Measurements from ENCODE around the gene BRICD5. TPM values are rescaled to one million over a fixed set of nuclear protein-coding genes. Genes with fewer than 3 reads are reported as not detected.

Gene BRICD5
- total and polyA plus RNA-seq, 4 donors, result 2.1 to 13.5 (median 9.3) TPM

GRCh38 chr16:2206420-2206779 lies 4.3 kb downstream of the BRICD5 start:
- peaks cover 0 to 33% (median 4%) of the 10 kb centered on the region in 4 donors for H3K36me3 ChIP-seq (ENCODE audit: control insufficient read depth in 4 of 4, insufficient read depth in 4 of 4, low read length in 4 of 4)
- DNase-seq (no peak), ATAC-seq (ENCODE audit: insufficient read depth, low FRiP score) (no peak)
- H3K4me1 ChIP-seq (ENCODE audit: control insufficient read depth in 5 of 5, insufficient read depth in 5 of 5, low read length in 5 of 5), result peaks cover 0 to 11% (median 8%) of the 10 kb centered on the region in 5 donors
- peaks cover 0 to 4% (median 0%) of the 10 kb centered on the region in 3 donors for H3K27me3 ChIP-seq (ENCODE audit: control insufficient read depth in 3 of 3, insufficient read depth in 3 of 3, low read length in 2 of 3)
- WGBS, 2 donors, result 76 to 81% methylated on average over 18 of the region's 18 CpGs
- peak overlapping the region; percentile 93 for H3K4me3 ChIP-seq
- H3K27ac ChIP-seq (ENCODE audit: low read depth in 1 of 2, low read length in 1 of 2), result peak overlapping the region in 1 of 2 donors; percentile 99
- H3K9me3 ChIP-seq (ENCODE audit: control insufficient read depth in 4 of 4, insufficient read depth in 3 of 4, low read length in 3 of 4), result no peaks in the 10 kb centered on the region
- no peak for TF ChIP-seq CTCF (IDR thresholded peaks at IDR 0.05; ENCODE audit: control extremely low read depth, extremely low read depth)
- H3K9ac ChIP-seq (ENCODE audit: insufficient read depth in 1 of 2, low read length in 2 of 2), result peak overlapping the region in 1 of 2 donors; percentile 6

GRCh38 chr16:2205967-2206313 lies 4.7 kb downstream of the BRICD5 start:
- Histone ChIP-seq H3K4me1 (ENCODE audit: control insufficient read depth in 5 of 5, insufficient read depth in 5 of 5, low read length in 5 of 5) (peaks cover 0 to 11% (median 8%) of the 10 kb centered on the region in 5 donors), H3K9ac (ENCODE audit: insufficient read depth in 1 of 2, low read length in 2 of 2) (peak overlapping the region in 1 of 2 donors; percentile 6), H3K27me3 (ENCODE audit: control insufficient read depth in 3 of 3, insufficient read depth in 3 of 3, low read length in 2 of 3) (peaks cover 0 to 4% (median 0%) of the 10 kb centered on the region in 3 donors), H3K36me3 (ENCODE audit: control insufficient read depth in 4 of 4, insufficient read depth in 4 of 4, low read length in 4 of 4) (peaks cover 0 to 33% (median 4%) of the 10 kb centered on the region in 4 donors), H3K4me3 (peak overlapping the region; percentile 93), H3K9me3 (ENCODE audit: control insufficient read depth in 4 of 4, insufficient read depth in 3 of 4, low read length in 3 of 4) (no peaks in the 10 kb centered on the region), H3K27ac (ENCODE audit: low read depth in 1 of 2, low read length in 1 of 2) (peak overlapping the region; percentile 98 to 99)
- 12 to 13% methylated on average over 16 of the region's 16 CpGs for WGBS, 2 donors
- ATAC-seq (ENCODE audit: insufficient read depth, low FRiP score), result no peak
- no peak for TF ChIP-seq CTCF (IDR thresholded peaks at IDR 0.05; ENCODE audit: control extremely low read depth, extremely low read depth)
- DNase-seq, result no peak

GRCh38 chr16:2205104-2205966 lies 5.3 kb downstream of the BRICD5 start, which contains the start of gene MLST8:
Gene MLST8, plus strand, starts transcription at chr16:2205454. Its CDS starts 632 bp downstream, at chr16:2206086.
- TF ChIP-seq CTCF (IDR thresholded peaks at IDR 0.05; ENCODE audit: control extremely low read depth, extremely low read depth), result no peak
- ATAC-seq (ENCODE audit: insufficient read depth, low FRiP score), result peak; percentile 94
- Histone ChIP-seq H3K9me3 (ENCODE audit: control insufficient read depth in 4 of 4, insufficient read depth in 3 of 4, low read length in 3 of 4) (no peaks in the 10 kb centered on the region), H3K36me3 (ENCODE audit: control insufficient read depth in 4 of 4, insufficient read depth in 4 of 4, low read length in 4 of 4) (peaks cover 0 to 33% (median 4%) of the 10 kb centered on the region in 4 donors), H3K27ac (ENCODE audit: low read depth in 1 of 2, low read length in 1 of 2) (peak within 1 kb of the TSS; percentile 98 to 99), H3K4me1 (ENCODE audit: control insufficient read depth in 5 of 5, insufficient read depth in 5 of 5, low read length in 5 of 5) (peaks cover 0 to 11% (median 8%) of the 10 kb centered on the region in 5 donors), H3K4me3 (peak within 1 kb of the TSS; percentile 93), H3K9ac (ENCODE audit: insufficient read depth in 1 of 2, low read length in 2 of 2) (peak within 1 kb of the TSS in 1 of 2 donors; percentile 58), H3K27me3 (ENCODE audit: control insufficient read depth in 3 of 3, insufficient read depth in 3 of 3, low read length in 2 of 3) (peaks cover 0 to 4% (median 0%) of the 10 kb centered on the region in 3 donors)
- peak; percentile 89 to 92 (median 90) for DNase-seq
- WGBS, 2 donors, result 1% methylated on average over 77 to 93 of the region's 93 CpGs

Measured in lung (tissue), 12 donors.